ENCODE measurements around the gene ATP1B1.

GRCh38 chr1:169143984-169144383, 37.5 kb downstream of the ATP1B1 start:
- TF ChIP-seq POLR2A (IDR thresholded peaks at IDR 0.05; ENCODE audit: extremely low read depth, insufficient read length) (no peak), MYC (IDR thresholded peaks at IDR 0.05; ENCODE audit: low read depth, low read length) (no peak)
- TF ChIP-seq, protein P1, sequence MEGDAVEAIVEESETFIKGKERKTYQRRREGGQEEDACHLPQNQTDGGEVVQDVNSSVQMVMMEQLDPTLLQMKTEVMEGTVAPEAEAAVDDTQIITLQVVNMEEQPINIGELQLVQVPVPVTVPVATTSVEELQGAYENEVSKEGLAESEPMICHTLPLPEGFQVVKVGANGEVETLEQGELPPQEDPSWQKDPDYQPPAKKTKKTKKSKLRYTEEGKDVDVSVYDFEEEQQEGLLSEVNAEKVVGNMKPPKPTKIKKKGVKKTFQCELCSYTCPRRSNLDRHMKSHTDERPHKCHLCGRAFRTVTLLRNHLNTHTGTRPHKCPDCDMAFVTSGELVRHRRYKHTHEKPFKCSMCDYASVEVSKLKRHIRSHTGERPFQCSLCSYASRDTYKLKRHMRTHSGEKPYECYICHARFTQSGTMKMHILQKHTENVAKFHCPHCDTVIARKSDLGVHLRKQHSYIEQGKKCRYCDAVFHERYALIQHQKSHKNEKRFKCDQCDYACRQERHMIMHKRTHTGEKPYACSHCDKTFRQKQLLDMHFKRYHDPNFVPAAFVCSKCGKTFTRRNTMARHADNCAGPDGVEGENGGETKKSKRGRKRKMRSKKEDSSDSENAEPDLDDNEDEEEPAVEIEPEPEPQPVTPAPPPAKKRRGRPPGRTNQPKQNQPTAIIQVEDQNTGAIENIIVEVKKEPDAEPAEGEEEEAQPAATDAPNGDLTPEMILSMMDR (IDR thresholded peaks at IDR 0.05; ENCODE audit: low read depth, low read length) = no peak
- TF ChIP-seq, protein P2, sequence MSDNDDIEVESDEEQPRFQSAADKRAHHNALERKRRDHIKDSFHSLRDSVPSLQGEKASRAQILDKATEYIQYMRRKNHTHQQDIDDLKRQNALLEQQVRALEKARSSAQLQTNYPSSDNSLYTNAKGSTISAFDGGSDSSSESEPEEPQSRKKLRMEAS (IDR thresholded peaks at IDR 0.05; ENCODE audit: low read depth, low read length) = no peak

All from NB4 (cell line).